HepG2 (cell line): ENCODE measurements around the gene WDR20. TPM values are rescaled to one million over a fixed set of nuclear protein-coding genes. Genes with fewer than 3 reads are reported as not detected.

Source experiments
- ATAC-seq: fragments of 200-7000 bp; cut with Tn5 transposase; 3 replicates; pipeline ENCODE4 v1.9.1; 2020; ENCODE audit warnings: mild to moderate bottlenecking, moderate library complexity
- BruUV-seq: library from RNA; stranded (reverse); fragments of 400-500 nt; replicated peaks from 2 replicates; lab custom pipeline; 2021; lab: Mats Ljungman, UMichigan
- CTCF ChIA-PET: fragments of 300-600 bp; formaldehyde crosslinking; extraction: SDS; loops from one replicate; lab custom pipeline; 2021; ENCODE audit warnings: low total read pairs, inconsistent platforms, low intra/inter-chr PET ratio; lab: Yijun Ruan, JAX
- POLR2A ChIA-PET: fragments of 350-600 bp; sonication (Branson Sonifier 250); formaldehyde crosslinking; loops from one replicate; lab custom pipeline; 2020; ENCODE audit warnings: antibody characterized with exemption, inconsistent platforms; lab: Yijun Ruan, JAX
- DNase-seq: peaks from one replicate; pipeline ENCODE4 v3.0.0-alpha.2; 2015; ENCODE audit warnings: low spot score
- FAIRE-seq: peaks from 3 replicates; lab custom pipeline; 2011; peaks lifted over from hg19 to GRCh38; lab: Jason Lieb, UNC
- H2AFZ ChIP-seq: one replicate; pipeline ENCODE4 v1.6.1; 2011; ENCODE audit warnings: low read length, inconsistent platforms
- H3K27ac ChIP-seq: fragments of 300-600 bp; 3 replicates; pipeline ENCODE4 v1.8.0; 2011; ENCODE audit warnings: mixed run types, mild to moderate bottlenecking, mixed read lengths, low read length, inconsistent platforms; ENCODE audit not compliant: insufficient read depth; ENCODE audit errors: extremely low read length
- H3K27me3 ChIP-seq, 2 experiments: fragments of 200-600 bp in 1 of 2; 2 replicates in 1 of 2; 3 replicates in 1 of 2; pipeline versions ENCODE4 v1.6.0 to v1.8.0; 2011; ENCODE audit warnings: low read length in 2 of 2, mild to moderate bottlenecking in 2 of 2, moderate library complexity in 2 of 2, inconsistent platforms in 1 of 2; ENCODE audit not compliant: insufficient read depth in 2 of 2, control insufficient read depth in 1 of 2
- H3K36me3 ChIP-seq, 2 experiments: fragments of 200-600 bp in 1 of 2; replicated peaks in 1 of 2; 2 replicates in 1 of 2; 3 replicates in 1 of 2; pipeline versions ENCODE4 v1.5.1 to v1.8.0; 2011; ENCODE audit warnings: low read length in 2 of 2, inconsistent platforms in 1 of 2; ENCODE audit not compliant: insufficient read depth in 2 of 2, control insufficient read depth in 1 of 2
- H3K4me1 ChIP-seq: 2 replicates; pipeline ENCODE4 v1.5.1; 2012; ENCODE audit warnings: low read length, inconsistent platforms; ENCODE audit not compliant: insufficient read depth
- H3K4me2 ChIP-seq: 2 replicates; pipeline ENCODE4 v1.6.0; 2011; ENCODE audit warnings: low read depth, low read length, inconsistent platforms
- H3K4me3 ChIP-seq, 3 experiments: fragments of 200-600 bp in 1 of 3; sonication (generic), shearing (Covaris generic) in 1 of 3; replicated peaks in 1 of 3; 2 replicates each; pipeline ENCODE4 v1.5.1; 2011 to 2016; ENCODE audit warnings: low read length in 3 of 3, inconsistent platforms in 2 of 3, low read depth in 2 of 3, mild to moderate bottlenecking in 2 of 3, control low read depth in 1 of 3, mixed read lengths in 1 of 3; ENCODE audit not compliant: insufficient read depth in 1 of 3
- H3K79me2 ChIP-seq: one replicate; pipeline ENCODE4 v1.6.1; 2011; ENCODE audit warnings: low read length, inconsistent platforms; ENCODE audit not compliant: insufficient read depth
- H3K9ac ChIP-seq: 2 replicates; pipeline ENCODE4 v1.6.0; 2011; ENCODE audit warnings: mild to moderate bottlenecking, low read depth, low read length, inconsistent platforms; ENCODE audit not compliant: insufficient read depth
- H3K9me3 ChIP-seq: 2 replicates; pipeline ENCODE4 v1.5.1; 2012; ENCODE audit warnings: mild to moderate bottlenecking, low read length
- H4K20me1 ChIP-seq: 2 replicates; pipeline ENCODE4 v1.6.0; 2011; ENCODE audit warnings: inconsistent platforms, mild to moderate bottlenecking, low read length, moderate library complexity; ENCODE audit not compliant: insufficient read depth
- ATF7-NPFF ChIP-seq: sonication (generic); formaldehyde crosslinking; IDR thresholded peaks from 2 replicates; pipeline ENCODE4 v1.8.1; 2023; ENCODE audit warnings: mild to moderate bottlenecking, low read depth, missing genetic modification reagents, moderate library complexity
- CENPT ChIP-seq: sonication (generic); formaldehyde crosslinking; IDR thresholded peaks from 2 replicates; pipeline ENCODE4 v1.8.0; 2022; ENCODE audit warnings: low read depth, mild to moderate bottlenecking, moderate library complexity, missing genetic modification reagents
- FOXA1 ChIP-seq, 2 experiments: fragments of 450-650 bp in 1 of 2; sonication (generic) in 1 of 2; formaldehyde crosslinking in 1 of 2; IDR thresholded peaks; 2 replicates each; pipeline versions ENCODE4 v1.4.0 to v1.6.1; 2016 to 2020; ENCODE audit warnings: missing genetic modification reagents in 1 of 2
- JUN ChIP-seq: sonication (generic); formaldehyde crosslinking; IDR thresholded peaks from 2 replicates; pipeline ENCODE4 v1.4.0; 2020; ENCODE audit warnings: mild to moderate bottlenecking, missing genetic modification reagents
- MED1 ChIP-seq: sonication (generic); formaldehyde crosslinking; IDR thresholded peaks from 2 replicates; pipeline ENCODE4 v1.4.0; 2020; ENCODE audit warnings: missing genetic modification reagents
- PAX8 ChIP-seq: sonication (generic); formaldehyde crosslinking; IDR thresholded peaks from 2 replicates; pipeline ENCODE4 v1.8.0; 2022; ENCODE audit warnings: mild to moderate bottlenecking, missing genetic modification reagents, borderline replicate concordance
- WGBS: methylation state at CpG from one replicate; pipeline ENCODE4 v1.1.6; 2017; ENCODE audit warnings: low lambda C conversion rate; 5-methylcytosine and 5-hydroxymethylcytosine counted together
- in situ Hi-C: cut with HindIII; loops from 2 replicates; pipeline ENCODE4 v1.10.0; 2017; ENCODE audit warnings: low pct_unique_long_range_greater_than_20kb; ENCODE audit not compliant: extremely low pct_ligation_motif_present
- intact Hi-C: fragments of 100-400 bp; cut with micrococcal nuclease; formaldehyde crosslinking; loops from one replicate; pipeline ENCODE4 v1.10.0; 2022; ENCODE audit not compliant: unreplicated experiment
- polyA plus RNA-seq, 8 experiments: library from polyadenylated mRNA; depleted of rRNA in 3 of 8; stranded (reverse) in 7 of 8; unstranded in 1 of 8; fragments of >200 nt; fragmentation: Illumina TruSeq in 4 of 8; extraction: Trizol in 4 of 8; gene quantifications; 2 replicates each; pipeline versions ENCODE4 v1.2.1 to v1.2.3, GENCODE V29; 2011 to 2016; ENCODE audit warnings: low read depth in 4 of 8, missing spikeins in 1 of 8, mixed read lengths in 1 of 8; ENCODE audit not compliant: insufficient read depth in 1 of 8
- total RNA-seq, 5 experiments: library from RNA; depleted of rRNA; stranded (reverse); fragments of >200 nt; fragmentation: Illumina TruSeq; extraction: Trizol; gene quantifications; 2 replicates each; pipeline ENCODE4 v1.2.3, GENCODE V29; 2016; ENCODE audit warnings: low read depth in 1 of 5
- TF ChIP-seq, protein P1 (sequence below): sonication (generic); formaldehyde crosslinking; conservative IDR thresholded peaks from 2 replicates; pipeline ENCODE4 v1.4.0; 2020; ENCODE audit warnings: mild to moderate bottlenecking, missing genetic modification reagents, moderate library complexity

Gene WDR20
- total and polyA plus RNA-seq, 2 of the 13 experiments (the other 11 are each of a cell fraction or from before 2014, with no cell fraction given), result 10.4 to 23.2 TPM

DNA sequence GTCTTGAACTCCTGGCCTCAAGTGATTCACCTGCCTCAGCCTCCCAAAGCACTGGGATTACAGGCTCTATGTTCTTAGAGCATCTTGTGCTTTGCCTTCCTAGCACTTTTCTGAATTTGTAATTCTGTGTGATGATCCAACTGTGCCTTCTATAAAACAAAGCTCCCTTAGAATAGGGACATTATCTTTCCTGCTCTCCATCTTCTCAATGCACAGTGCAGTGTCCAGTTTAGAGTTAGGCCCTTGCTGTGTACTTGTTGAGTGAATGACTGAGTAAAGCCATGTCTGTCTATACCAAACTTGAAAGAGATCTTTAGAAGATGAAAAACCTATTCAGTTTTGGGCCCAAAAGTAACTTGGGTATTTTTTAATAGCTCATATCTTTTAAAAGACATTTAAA, 5.2 kb downstream of the WDR20 start (continued):
- TF ChIP-seq, protein P1, sequence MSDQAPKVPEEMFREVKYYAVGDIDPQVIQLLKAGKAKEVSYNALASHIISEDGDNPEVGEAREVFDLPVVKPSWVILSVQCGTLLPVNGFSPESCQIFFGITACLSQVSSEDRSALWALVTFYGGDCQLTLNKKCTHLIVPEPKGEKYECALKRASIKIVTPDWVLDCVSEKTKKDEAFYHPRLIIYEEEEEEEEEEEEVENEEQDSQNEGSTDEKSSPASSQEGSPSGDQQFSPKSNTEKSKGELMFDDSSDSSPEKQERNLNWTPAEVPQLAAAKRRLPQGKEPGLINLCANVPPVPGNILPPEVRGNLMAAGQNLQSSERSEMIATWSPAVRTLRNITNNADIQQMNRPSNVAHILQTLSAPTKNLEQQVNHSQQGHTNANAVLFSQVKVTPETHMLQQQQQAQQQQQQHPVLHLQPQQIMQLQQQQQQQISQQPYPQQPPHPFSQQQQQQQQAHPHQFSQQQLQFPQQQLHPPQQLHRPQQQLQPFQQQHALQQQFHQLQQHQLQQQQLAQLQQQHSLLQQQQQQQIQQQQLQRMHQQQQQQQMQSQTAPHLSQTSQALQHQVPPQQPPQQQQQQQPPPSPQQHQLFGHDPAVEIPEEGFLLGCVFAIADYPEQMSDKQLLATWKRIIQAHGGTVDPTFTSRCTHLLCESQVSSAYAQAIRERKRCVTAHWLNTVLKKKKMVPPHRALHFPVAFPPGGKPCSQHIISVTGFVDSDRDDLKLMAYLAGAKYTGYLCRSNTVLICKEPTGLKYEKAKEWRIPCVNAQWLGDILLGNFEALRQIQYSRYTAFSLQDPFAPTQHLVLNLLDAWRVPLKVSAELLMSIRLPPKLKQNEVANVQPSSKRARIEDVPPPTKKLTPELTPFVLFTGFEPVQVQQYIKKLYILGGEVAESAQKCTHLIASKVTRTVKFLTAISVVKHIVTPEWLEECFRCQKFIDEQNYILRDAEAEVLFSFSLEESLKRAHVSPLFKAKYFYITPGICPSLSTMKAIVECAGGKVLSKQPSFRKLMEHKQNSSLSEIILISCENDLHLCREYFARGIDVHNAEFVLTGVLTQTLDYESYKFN (CRISPR knock-in tag), result no peak
- TF ChIP-seq MED1 (CRISPR knock-in tag) (no peak), FOXA1 (IDR thresholded peaks at IDR 0.05) (no peak), FOXA1 (CRISPR knock-in tag; IDR thresholded peaks at IDR 0.05) (no peak)

DNA sequence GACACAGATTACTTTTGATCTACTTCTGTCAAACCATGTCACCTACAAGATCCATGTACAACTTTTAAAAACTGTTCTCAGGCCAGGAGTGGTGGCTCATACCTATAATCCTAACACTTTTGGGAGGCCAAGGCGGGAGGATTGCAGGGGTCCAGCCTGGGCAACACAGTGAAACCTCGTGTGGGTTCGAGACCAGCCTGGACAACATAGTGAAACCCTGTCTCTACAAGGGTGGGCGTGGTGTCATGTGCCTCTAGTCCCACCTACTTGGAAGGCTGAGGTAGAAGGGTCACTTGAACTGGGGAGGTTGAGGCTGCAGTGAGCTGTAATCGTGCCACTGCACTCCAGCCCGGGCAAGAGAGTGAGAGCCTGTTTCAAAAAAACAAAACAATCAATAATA, 5.7 kb downstream of the WDR20 start:
- TF ChIP-seq PAX8 (CRISPR knock-in tag), result no peak
- no peak for TF ChIP-seq JUN (CRISPR knock-in tag)
- no peak for TF ChIP-seq CENPT (CRISPR knock-in tag)
- TF ChIP-seq ATF7-NPFF (CRISPR knock-in tag), result no peak
- intact Hi-C loops (no loop called here), in situ Hi-C loops (no loop called here)
- no peak for DNase-seq
- Histone ChIP-seq H3K79me2 (peaks cover 84% of the 10 kb centered on the region), H3K36me3 (peaks cover 4 to 8% of the 10 kb centered on the region in 2 experiments; a peak in 3 of 5 replicates), H3K9me3 (no peaks in the 10 kb centered on the region), H2AFZ (no peak overlapping the region), H3K27me3 (no peaks in the 10 kb centered on the region; a peak in 1 of 5 replicates), H4K20me1 (peaks cover 23% of the 10 kb centered on the region), H3K4me1 (peaks cover 47% of the 10 kb centered on the region), H3K27ac (no peak overlapping the region), H3K4me3 (no peak overlapping the region), H3K9ac (no peak overlapping the region), H3K4me2 (no peak overlapping the region)
- FAIRE-seq, result no peak
- ChIA-PET POLR2A (no interaction called here), CTCF (no interaction called here)
- 93% methylated on average over 6 of the region's 6 CpGs for WGBS
- ATAC-seq, result no peak
- BruUV-seq, result no TSS peak
